ENCODE measurements around the gene ZNF8.
"Not testable (repeated sequence)": the region's sequence is repeated elsewhere in the genome, so short reads cannot be mapped to it uniquely, and the experiment has no call there.

ZNF8 gene

DNA sequence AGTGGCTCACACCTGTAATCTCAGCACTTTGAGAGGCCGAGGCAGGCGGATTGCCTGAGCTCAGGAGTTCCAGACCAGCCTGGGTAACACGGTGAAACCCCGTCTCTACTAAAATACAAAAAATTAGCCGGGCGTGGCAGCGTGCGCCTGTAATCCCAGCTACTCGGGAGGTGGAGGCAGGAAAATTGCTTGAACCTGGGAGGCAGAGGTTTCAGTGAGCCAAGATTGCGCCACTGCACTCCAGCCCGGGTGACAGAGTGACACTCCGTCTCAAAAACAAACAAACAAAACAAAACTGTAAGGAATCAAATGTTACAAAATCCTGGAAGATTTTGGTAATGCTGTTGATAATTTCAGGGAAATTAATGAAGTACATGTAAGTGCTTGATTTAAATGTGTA, 69.3 kb downstream of the ZNF8 start:
- not testable (repeated sequence) for H2BK5ac ChIP-seq (ENCODE audit: low read depth, low read length, poor library complexity, severe bottlenecking); H3K4ac ChIP-seq (ENCODE audit: low read depth in 1 of 2, low read length in 2 of 2); H2BK120ac ChIP-seq (ENCODE audit: low read depth, low read length); H3K27me3 ChIP-seq (ENCODE audit: control insufficient read depth in 1 of 2, insufficient read depth in 1 of 2, low read length in 2 of 2); H2BK15ac ChIP-seq (ENCODE audit: low read depth, poor library complexity, severe bottlenecking); H3K9me3 ChIP-seq (ENCODE audit: control insufficient read depth, low read length); H3K18ac ChIP-seq (ENCODE audit: low read depth in 1 of 2, low read length in 2 of 2); H4K8ac ChIP-seq (ENCODE audit: low read length); DNase-seq; H2AK5ac ChIP-seq (ENCODE audit: low read length, severe bottlenecking); H3K14ac ChIP-seq (ENCODE audit: low read length in 2 of 2); H4K91ac ChIP-seq (ENCODE audit: low read length); H3K27ac ChIP-seq (ENCODE audit: low read length, poor library complexity, severe bottlenecking); H2BK12ac ChIP-seq (ENCODE audit: low read length in 2 of 2); H3K4me1 ChIP-seq (ENCODE audit: control insufficient read depth, insufficient read depth, low read depth, low read length); H3K23ac ChIP-seq (ENCODE audit: low read length in 2 of 2); H2AFZ ChIP-seq (ENCODE audit: low read depth, low read length)
- H3K4me2 ChIP-seq (ENCODE audit: low read length, poor library complexity, severe bottlenecking): peak overlapping the region; percentile 84
- WGBS: 23% methylated on average over 2 of the region's 12 CpGs
- peak overlapping the region; percentile 87 for H3K9ac ChIP-seq (ENCODE audit: low read length)
- H3K4me3 ChIP-seq (ENCODE audit: insufficient read depth in 1 of 2, low read depth in 1 of 2, low read length in 2 of 2): peak overlapping the region; percentile 88 to 90
- peaks cover 33% of the 10 kb centered on the region for H3K79me1 ChIP-seq (replicated peaks; ENCODE audit: low read length, poor library complexity, severe bottlenecking)
- H3K36me3 ChIP-seq (ENCODE audit: control insufficient read depth in 1 of 2, insufficient read depth in 2 of 2, low read depth in 1 of 2, low read length in 2 of 2): peaks cover 2 to 35% of the 10 kb centered on the region in 2 experiments

DNA sequence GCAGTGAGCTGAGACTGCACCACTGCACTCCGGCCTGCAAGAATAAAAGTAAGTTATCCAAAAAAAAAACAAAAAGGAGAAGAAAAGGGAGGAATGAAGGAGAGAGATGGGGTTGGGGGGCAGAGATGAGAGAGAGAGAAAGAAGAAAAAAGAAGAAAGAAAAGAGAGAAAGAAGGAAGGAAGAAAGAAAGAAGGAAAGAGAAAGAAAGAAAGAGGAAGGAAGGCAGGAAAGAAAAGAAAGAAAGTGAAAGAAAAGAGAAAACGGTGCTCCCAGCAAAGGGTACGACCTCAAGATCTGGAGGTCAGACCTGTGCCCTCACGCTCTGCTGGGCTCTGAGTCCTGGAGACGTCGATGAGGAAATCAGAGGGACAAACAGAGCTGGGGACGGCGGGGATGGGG, 70.8 kb downstream of the ZNF8 start:
- 91% methylated on average over 8 of the region's 8 CpGs for WGBS
- Histone ChIP-seq H2AFZ (ENCODE audit: low read depth, low read length) (no peak overlapping the region), H2BK5ac (ENCODE audit: low read depth, low read length, poor library complexity, severe bottlenecking) (no peak overlapping the region), H4K91ac (ENCODE audit: low read length) (no peak overlapping the region), H4K8ac (ENCODE audit: low read length) (no peak overlapping the region), H2AK5ac (ENCODE audit: low read length, severe bottlenecking) (no peak overlapping the region), H3K4ac (ENCODE audit: low read depth in 1 of 2, low read length in 2 of 2) (no peak overlapping the region), H2BK15ac (ENCODE audit: low read depth, poor library complexity, severe bottlenecking) (no peak overlapping the region), H3K9me3 (ENCODE audit: control insufficient read depth, low read length) (no peaks in the 10 kb centered on the region), H2BK12ac (ENCODE audit: low read length in 2 of 2) (no peak overlapping the region), H3K18ac (ENCODE audit: low read depth in 1 of 2, low read length in 2 of 2) (no peak overlapping the region), H3K27ac (ENCODE audit: low read length, poor library complexity, severe bottlenecking) (no peak overlapping the region), H2BK120ac (ENCODE audit: low read depth, low read length) (no peak overlapping the region), H3K4me1 (ENCODE audit: control insufficient read depth, insufficient read depth, low read depth, low read length) (peaks cover 10% of the 10 kb centered on the region), H3K23ac (ENCODE audit: low read length in 2 of 2) (no peak overlapping the region), H3K9ac (ENCODE audit: low read length) (peak overlapping the region; percentile 6), H3K36me3 (ENCODE audit: control insufficient read depth in 1 of 2, insufficient read depth in 2 of 2, low read depth in 1 of 2, low read length in 2 of 2) (peaks cover 12 to 45% of the 10 kb centered on the region in 2 experiments), H3K4me2 (ENCODE audit: low read length, poor library complexity, severe bottlenecking) (no peak overlapping the region), H3K27me3 (ENCODE audit: control insufficient read depth in 1 of 2, insufficient read depth in 1 of 2, low read length in 2 of 2) (no peaks in the 10 kb centered on the region), H3K4me3 (ENCODE audit: insufficient read depth in 1 of 2, low read depth in 1 of 2, low read length in 2 of 2) (peak overlapping the region in 1 of 2 experiments; percentile 56), H3K14ac (ENCODE audit: low read length in 2 of 2) (no peak overlapping the region), H3K79me1 (replicated peaks; ENCODE audit: low read length, poor library complexity, severe bottlenecking) (peaks cover 33% of the 10 kb centered on the region)
- no peak for DNase-seq

- Histone ChIP-seq H4K91ac (ENCODE audit: low read length) (no peak overlapping the region), H3K36me3 (ENCODE audit: control insufficient read depth in 1 of 2, insufficient read depth in 2 of 2, low read depth in 1 of 2, low read length in 2 of 2) (peaks cover 13 to 45% of the 10 kb centered on the region in 2 experiments)
Observed at GRCh38 chr19:58350001-58350861, 71.5 kb downstream of the ZNF8 start.

DNA sequence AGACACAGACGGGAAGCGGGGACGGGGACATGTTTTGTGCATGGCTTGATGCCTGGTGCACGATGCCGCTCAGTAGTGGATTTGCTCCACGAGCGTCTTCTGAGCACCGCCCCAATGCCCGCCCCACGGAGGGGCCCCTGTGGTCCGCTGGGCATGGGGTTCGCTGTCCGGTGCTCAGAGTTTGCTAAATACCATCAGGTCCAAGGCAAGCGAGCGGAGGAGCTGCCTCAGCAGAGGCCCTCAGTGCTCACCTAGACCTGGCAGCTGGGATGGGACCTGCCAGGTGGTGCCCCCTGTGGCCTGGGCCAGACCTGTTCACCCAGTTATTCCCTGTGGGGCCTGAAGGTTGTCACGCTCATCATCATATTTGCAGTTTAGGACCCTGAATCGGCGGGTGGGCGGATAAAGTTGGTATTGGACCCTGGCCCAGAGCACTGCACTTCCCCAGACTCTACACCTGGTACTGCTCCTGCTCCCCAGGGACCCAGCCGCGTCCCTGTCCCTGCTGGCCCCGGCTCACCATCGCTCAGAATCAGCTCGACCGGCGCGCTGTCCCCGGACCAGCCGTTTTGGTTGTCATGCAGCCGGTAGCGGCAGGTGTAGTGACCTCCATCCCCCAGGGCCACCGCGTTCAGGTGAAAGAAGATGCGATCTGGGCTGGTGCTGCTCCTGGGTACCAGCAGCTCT, 72.3 kb downstream of the ZNF8 start:
- Histone ChIP-seq H2AFZ (ENCODE audit: low read depth, low read length) (no peak overlapping the region), H2BK5ac (ENCODE audit: low read depth, low read length, poor library complexity, severe bottlenecking) (no peak overlapping the region), H4K91ac (ENCODE audit: low read length) (peak overlapping the region; percentile 47), H3K4me2 (ENCODE audit: low read length, poor library complexity, severe bottlenecking) (no peak overlapping the region), H3K36me3 (ENCODE audit: control insufficient read depth in 1 of 2, insufficient read depth in 2 of 2, low read depth in 1 of 2, low read length in 2 of 2) (peaks cover 13 to 50% of the 10 kb centered on the region in 2 experiments), H3K4me3 (ENCODE audit: insufficient read depth in 1 of 2, low read depth in 1 of 2, low read length in 2 of 2) (peak overlapping the region in 1 of 2 experiments; percentile 56), H3K27ac (ENCODE audit: low read length, poor library complexity, severe bottlenecking) (no peak overlapping the region), H3K18ac (ENCODE audit: low read depth in 1 of 2, low read length in 2 of 2) (no peak overlapping the region), H3K9me3 (ENCODE audit: control insufficient read depth, low read length) (no peaks in the 10 kb centered on the region), H3K4me1 (ENCODE audit: control insufficient read depth, insufficient read depth, low read depth, low read length) (peaks cover 4% of the 10 kb centered on the region), H3K4ac (ENCODE audit: low read depth in 1 of 2, low read length in 2 of 2) (no peak overlapping the region), H2AK5ac (ENCODE audit: low read length, severe bottlenecking) (no peak overlapping the region), H3K14ac (ENCODE audit: low read length in 2 of 2) (no peak overlapping the region), H3K79me1 (replicated peaks; ENCODE audit: low read length, poor library complexity, severe bottlenecking) (peaks cover 33% of the 10 kb centered on the region), H3K9ac (ENCODE audit: low read length) (no peak overlapping the region), H3K23ac (ENCODE audit: low read length in 2 of 2) (no peak overlapping the region), H4K8ac (ENCODE audit: low read length) (no peak overlapping the region), H3K27me3 (ENCODE audit: control insufficient read depth in 1 of 2, insufficient read depth in 1 of 2, low read length in 2 of 2) (peaks cover 0 to 8% of the 10 kb centered on the region in 2 experiments), H2BK12ac (ENCODE audit: low read length in 2 of 2) (no peak overlapping the region), H2BK120ac (ENCODE audit: low read depth, low read length) (no peak overlapping the region), H2BK15ac (ENCODE audit: low read depth, poor library complexity, severe bottlenecking) (no peak overlapping the region)
- 96% methylated on average over 34 of the region's 34 CpGs for WGBS
- DNase-seq: no peak

More at GRCh38 chr19:58350001-58350861, 71.5 kb downstream of the ZNF8 start:
- Histone ChIP-seq H3K9me3 (ENCODE audit: control insufficient read depth, low read length) (no peaks in the 10 kb centered on the region), H3K4me3 (ENCODE audit: insufficient read depth in 1 of 2, low read depth in 1 of 2, low read length in 2 of 2) (peak overlapping the region in 1 of 2 experiments; percentile 56), H2BK15ac (ENCODE audit: low read depth, poor library complexity, severe bottlenecking) (no peak overlapping the region), H3K18ac (ENCODE audit: low read depth in 1 of 2, low read length in 2 of 2) (no peak overlapping the region), H2AFZ (ENCODE audit: low read depth, low read length) (no peak overlapping the region), H2AK5ac (ENCODE audit: low read length, severe bottlenecking) (no peak overlapping the region), H3K9ac (ENCODE audit: low read length) (peak overlapping the region; percentile 6), H2BK120ac (ENCODE audit: low read depth, low read length) (no peak overlapping the region), H3K14ac (ENCODE audit: low read length in 2 of 2) (no peak overlapping the region), H4K8ac (ENCODE audit: low read length) (no peak overlapping the region), H3K23ac (ENCODE audit: low read length in 2 of 2) (no peak overlapping the region), H3K79me1 (replicated peaks; ENCODE audit: low read length, poor library complexity, severe bottlenecking) (peaks cover 33% of the 10 kb centered on the region), H2BK5ac (ENCODE audit: low read depth, low read length, poor library complexity, severe bottlenecking) (no peak overlapping the region), H3K4me1 (ENCODE audit: control insufficient read depth, insufficient read depth, low read depth, low read length) (peaks cover 8% of the 10 kb centered on the region), H2BK12ac (ENCODE audit: low read length in 2 of 2) (no peak overlapping the region), H3K4me2 (ENCODE audit: low read length, poor library complexity, severe bottlenecking) (no peak overlapping the region), H3K27ac (ENCODE audit: low read length, poor library complexity, severe bottlenecking) (no peak overlapping the region), H3K27me3 (ENCODE audit: control insufficient read depth in 1 of 2, insufficient read depth in 1 of 2, low read length in 2 of 2) (peaks cover 0 to under 1% of the 10 kb centered on the region in 2 experiments), H3K4ac (ENCODE audit: low read depth in 1 of 2, low read length in 2 of 2) (no peak overlapping the region)
- no peak for DNase-seq
- WGBS: 97% methylated on average over 84 of the region's 84 CpGs
